ENCODE data around the gene RAB11FIP4. TPM values are rescaled to one million over a fixed set of nuclear protein-coding genes. Genes with fewer than 3 reads are reported as not detected.

The RAB11FIP4 gene
- total and polyA plus RNA-seq, 2 of the 13 experiments (the other 11 are each of a cell fraction or from before 2014, with no cell fraction given): 28.0 to 89.3 TPM

DNA sequence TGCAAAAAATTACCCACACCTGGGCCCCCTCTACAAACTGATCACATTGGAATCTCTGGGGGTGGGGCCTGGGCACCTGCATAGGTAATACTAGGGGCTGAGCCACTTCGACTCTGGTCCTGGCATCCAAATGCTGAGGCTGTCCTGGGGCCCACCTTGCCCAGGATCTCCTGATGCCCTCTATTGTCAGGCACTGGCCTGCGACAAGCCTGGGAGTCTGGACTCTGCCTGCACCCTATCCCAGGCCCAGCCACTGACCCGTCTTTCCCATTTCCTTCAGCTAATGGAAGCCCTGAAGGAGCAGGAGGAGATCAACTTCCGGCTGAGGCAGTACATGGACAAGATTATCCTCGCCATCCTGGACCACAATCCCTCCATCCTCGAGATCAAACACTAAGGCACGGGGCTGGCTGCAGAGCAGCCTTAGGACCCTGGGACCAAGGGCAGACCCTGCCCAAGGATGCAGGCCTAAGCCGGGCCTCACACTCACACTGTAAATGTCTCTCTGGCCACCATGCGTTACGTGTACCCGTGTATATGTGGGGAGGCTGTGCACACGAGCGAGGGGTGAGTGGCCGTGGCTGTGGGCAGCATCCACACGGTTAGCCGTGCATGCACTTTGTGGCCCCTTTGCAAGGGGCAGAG lies 140.0 kb downstream of the RAB11FIP4 start:
- H3K27ac ChIP-seq (ENCODE audit: extremely low read length, insufficient read depth, low read length): no peak overlapping the region
- no peak for ATAC-seq
- no peaks in the 10 kb centered on the region for H3K79me2 ChIP-seq (ENCODE audit: insufficient read depth, low read length)
- ChIA-PET POLR2A (no interaction called here), CTCF (ENCODE audit: low intra/inter-chr PET ratio, low total read pairs) (no interaction called here)
- DNase-seq (ENCODE audit: low spot score): no peak
- WGBS (ENCODE audit: low lambda C conversion rate): 96% methylated on average over 12 of the region's 16 CpGs
- FAIRE-seq: no peak
- H4K20me1 ChIP-seq (ENCODE audit: insufficient read depth, low read length): no peaks in the 10 kb centered on the region
- H3K4me1 ChIP-seq (ENCODE audit: insufficient read depth, low read length): no peaks in the 10 kb centered on the region
- H3K27me3 ChIP-seq (ENCODE audit: control insufficient read depth in 1 of 2, insufficient read depth in 2 of 2, low read length in 2 of 2): no peaks in the 10 kb centered on the region
- H2AFZ ChIP-seq (ENCODE audit: low read length): no peak overlapping the region
- H3K4me2 ChIP-seq (ENCODE audit: low read depth, low read length): no peak overlapping the region
- H3K4me3 ChIP-seq (replicated peaks in 1 of 3; ENCODE audit: insufficient read depth in 1 of 3, low read depth in 2 of 3, low read length in 3 of 3): no peak overlapping the region
- no peak overlapping the region for H3K9ac ChIP-seq (ENCODE audit: insufficient read depth, low read depth, low read length)
- in situ Hi-C loops (cut with HindIII; ENCODE audit: extremely low pct_ligation_motif_present, low pct_unique_long_range_greater_than_20kb) (no loop called here), intact Hi-C loops (cut with micrococcal nuclease; ENCODE audit: unreplicated experiment) (no loop called here)
- peaks cover 29 to 54% of the 10 kb centered on the region in 2 experiments; a peak in 4 of 5 replicates for H3K36me3 ChIP-seq (replicated peaks in 1 of 2; ENCODE audit: control insufficient read depth in 1 of 2, insufficient read depth in 2 of 2, low read length in 2 of 2)
- H3K9me3 ChIP-seq (ENCODE audit: low read length): no peaks in the 10 kb centered on the region
- no TSS peak for BruUV-seq (replicated peaks)
- TF ChIP-seq ZNF749 (CRISPR knock-in tag; IDR thresholded peaks at IDR 0.05; ENCODE audit: borderline replicate concordance) (no peak), BCL3 (CRISPR knock-in tag; IDR thresholded peaks at IDR 0.05) (no peak)

DNA sequence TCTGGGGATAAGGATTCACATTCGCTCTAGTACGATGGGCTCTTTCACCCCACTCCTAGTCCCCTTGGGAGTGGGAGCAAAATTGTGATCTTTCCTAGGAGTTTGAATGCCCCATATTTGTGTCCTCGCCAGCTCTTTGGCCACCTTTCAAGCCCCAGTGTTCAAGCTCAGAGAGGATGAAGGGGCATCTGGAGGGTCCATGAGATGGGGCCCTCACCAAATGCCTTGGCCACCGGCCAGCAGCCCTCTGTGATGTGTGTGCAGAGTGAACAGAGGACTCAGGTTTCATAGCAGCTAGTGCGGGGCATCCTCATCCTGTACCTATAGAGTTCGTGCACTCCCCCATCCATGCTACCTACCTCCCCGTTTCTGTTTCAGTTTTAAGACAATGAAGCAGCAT lies 140.6 kb downstream of the RAB11FIP4 start:
- TF ChIP-seq SNAPC5 (CRISPR knock-in tag; IDR thresholded peaks at IDR 0.05; ENCODE audit: borderline replicate concordance) (no peak), ZNF24 (IDR thresholded peaks at IDR 0.05) (no peak), SMYD3 (CRISPR knock-in tag; IDR thresholded peaks at IDR 0.05) (no peak), ZNF362 (CRISPR knock-in tag; IDR thresholded peaks at IDR 0.05; ENCODE audit: borderline replicate concordance) (no peak), CCDC6 (CRISPR knock-in tag; IDR thresholded peaks at IDR 0.05) (no peak), MXD4 (CRISPR knock-in tag; IDR thresholded peaks at IDR 0.05) (no peak), ZNF552 (CRISPR knock-in tag; IDR thresholded peaks at IDR 0.05; ENCODE audit: borderline replicate concordance) (no peak), SIX4 (CRISPR knock-in tag; IDR thresholded peaks at IDR 0.05) (no peak), PAX8 (CRISPR knock-in tag; IDR thresholded peaks at IDR 0.05; ENCODE audit: borderline replicate concordance) (no peak)
- TF ChIP-seq, protein P1, sequence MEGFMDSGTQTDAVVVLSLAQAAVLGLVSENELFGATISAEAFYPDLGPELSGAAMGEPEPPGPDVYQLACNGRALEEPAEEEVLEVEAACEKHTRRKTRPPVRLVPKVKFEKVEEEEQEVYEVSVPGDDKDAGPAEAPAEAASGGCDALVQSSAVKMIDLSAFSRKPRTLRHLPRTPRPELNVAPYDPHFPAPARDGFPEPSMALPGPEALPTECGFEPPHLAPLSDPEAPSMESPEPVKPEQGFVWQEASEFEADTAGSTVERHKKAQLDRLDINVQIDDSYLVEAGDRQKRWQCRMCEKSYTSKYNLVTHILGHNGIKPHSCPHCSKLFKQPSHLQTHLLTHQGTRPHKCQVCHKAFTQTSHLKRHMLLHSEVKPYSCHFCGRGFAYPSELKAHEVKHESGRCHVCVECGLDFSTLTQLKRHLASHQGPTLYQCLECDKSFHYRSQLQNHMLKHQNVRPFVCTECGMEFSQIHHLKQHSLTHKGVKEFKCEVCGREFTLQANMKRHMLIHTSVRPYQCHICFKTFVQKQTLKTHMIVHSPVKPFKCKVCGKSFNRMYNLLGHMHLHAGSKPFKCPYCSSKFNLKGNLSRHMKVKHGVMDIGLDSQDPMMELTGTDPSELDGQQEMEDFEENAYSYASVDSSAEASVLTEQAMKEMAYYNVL (CRISPR knock-in tag; IDR thresholded peaks at IDR 0.05; ENCODE audit: borderline replicate concordance): no peak
- no peak overlapping the region for H2AFZ ChIP-seq (ENCODE audit: low read length)
- no peak overlapping the region for H3K4me3 ChIP-seq (replicated peaks in 1 of 3; ENCODE audit: insufficient read depth in 1 of 3, low read depth in 2 of 3, low read length in 3 of 3)
- ATAC-seq (no peak), FAIRE-seq (no peak), DNase-seq (ENCODE audit: low spot score) (no peak)
- 97% methylated on average over 7 of the region's 7 CpGs for WGBS (ENCODE audit: low lambda C conversion rate)
- H3K27ac ChIP-seq (ENCODE audit: extremely low read length, insufficient read depth, low read length): no peak overlapping the region
- H3K9ac ChIP-seq (ENCODE audit: insufficient read depth, low read depth, low read length): no peak overlapping the region
- H3K36me3 ChIP-seq (replicated peaks in 1 of 2; ENCODE audit: control insufficient read depth in 1 of 2, insufficient read depth in 2 of 2, low read length in 2 of 2): peaks cover 27 to 51% of the 10 kb centered on the region in 2 experiments; a peak in 4 of 5 replicates
- H4K20me1 ChIP-seq (ENCODE audit: insufficient read depth, low read length): no peaks in the 10 kb centered on the region
- no peaks in the 10 kb centered on the region for H3K4me1 ChIP-seq (ENCODE audit: insufficient read depth, low read length)
- intact Hi-C loops (cut with micrococcal nuclease; ENCODE audit: unreplicated experiment): no loop called here
- in situ Hi-C loops (cut with HindIII; ENCODE audit: extremely low pct_ligation_motif_present, low pct_unique_long_range_greater_than_20kb): no loop called here
- ChIA-PET CTCF (ENCODE audit: low intra/inter-chr PET ratio, low total read pairs) (no interaction called here), POLR2A (no interaction called here)
- no TSS peak for BruUV-seq (replicated peaks)
- no peak overlapping the region for H3K4me2 ChIP-seq (ENCODE audit: low read depth, low read length)
- no peaks in the 10 kb centered on the region for H3K9me3 ChIP-seq (ENCODE audit: low read length)
- H3K27me3 ChIP-seq (ENCODE audit: control insufficient read depth in 1 of 2, insufficient read depth in 2 of 2, low read length in 2 of 2): no peaks in the 10 kb centered on the region
- no peaks in the 10 kb centered on the region for H3K79me2 ChIP-seq (ENCODE audit: insufficient read depth, low read length)

Data from HepG2 (cell line).